Right atrium auricular region (tissue), 2 donors: Measurements from ENCODE around the gene HYAL2. TPM values are rescaled to one million over a fixed set of nuclear protein-coding genes. Genes with fewer than 3 reads are reported as not detected.
A peak's percentile ranks its signal among the peaks of the same experiment; 100 is the strongest.

Experiments used
- DNase-seq: peaks from one replicate; pipeline ENCODE4 v3.0.0-alpha.2; 2019; ENCODE audit warnings: low spot score
- H3K27ac ChIP-seq, 2 donors: fragments of 200-600 bp; sonication (generic); 1 replicate in 1 of 2; 2 replicates in 1 of 2; pipeline ENCODE4 v1.5.1; 2016 to 2019
- H3K27me3 ChIP-seq, 2 donors: fragments of 200-600 bp; sonication (generic); one replicate each; pipeline versions ENCODE4 v1.5.1 to v1.6.0; 2017 to 2019
- H3K36me3 ChIP-seq: fragments of 200-600 bp; sonication (generic); one replicate; pipeline ENCODE4 v1.5.1; 2016
- H3K4me1 ChIP-seq, 2 donors: fragments of 200-600 bp; sonication (generic); one replicate each; pipeline versions ENCODE4 v1.5.1 to v1.6.0; 2017 to 2019
- H3K4me3 ChIP-seq, 2 donors: fragments of 200-600 bp; sonication (generic); 1 replicate in 1 of 2; 2 replicates in 1 of 2; pipeline ENCODE4 v1.5.1; 2017 to 2019; ENCODE audit warnings: mild to moderate bottlenecking in 1 of 2, moderate library complexity in 1 of 2
- H3K9me3 ChIP-seq, 2 donors: fragments of 200-600 bp; sonication (generic); one replicate each; pipeline ENCODE4 v1.5.1; 2019
- CTCF ChIP-seq, 2 donors: fragments of 200-600 bp; sonication (generic); IDR thresholded peaks; one replicate each; pipeline ENCODE4 v1.5.1; 2019; ENCODE audit warnings: antibody characterized with exemption in 2 of 2
- total RNA-seq, 2 donors: library from RNA; depleted of rRNA; stranded (reverse); fragments of >200 nt; gene quantifications; one replicate each; pipeline ENCODE4 v1.1.0, GENCODE V29; 2016

Gene HYAL2
- total RNA-seq, 2 donors from 2014 or later = 129 to 198 TPM

- Histone ChIP-seq H3K36me3 (no peaks in the 10 kb centered on the region), H3K9me3 (no peaks in the 10 kb centered on the region), H3K27ac (no peak overlapping the region), H3K4me3 (no peak overlapping the region), H3K4me1 (peaks cover 0 to 37% of the 10 kb centered on the region in 2 donors), H3K27me3 (no peaks in the 10 kb centered on the region)
- DNase-seq = no peak
- TF ChIP-seq CTCF (IDR thresholded peaks at IDR 0.05) = no peak
Observed at GRCh38 chr3:50304601-50305000, 17.9 kb downstream of the HYAL2 start.

- peak; percentile 90 for DNase-seq
- H3K27me3 ChIP-seq = no peaks in the 10 kb centered on the region
- no peaks in the 10 kb centered on the region for H3K36me3 ChIP-seq
- H3K4me3 ChIP-seq = peak within 1 kb of the TSS; percentile 42 to 43
- H3K27ac ChIP-seq = peak within 1 kb of the TSS; percentile 89 to 90
- peak in 1 of 2 donors; percentile 35 for TF ChIP-seq CTCF (IDR thresholded peaks at IDR 0.05)
- H3K9me3 ChIP-seq = no peaks in the 10 kb centered on the region
- H3K4me1 ChIP-seq = peaks cover 0 to 45% of the 10 kb centered on the region in 2 donors
Observed at GRCh38 chr3:50303013-50303815, 19.3 kb downstream of the HYAL2 start, which contains the start of gene HYAL1. Gene HYAL1, minus strand, starts transcription at chr3:50303574. Its CDS starts 618 bp downstream, at chr3:50302956.

- H3K4me1 ChIP-seq = peaks cover 0 to 50% of the 10 kb centered on the region in 2 donors
- TF ChIP-seq CTCF (IDR thresholded peaks at IDR 0.05) = no peak
- H3K27ac ChIP-seq = peak overlapping the region; percentile 89 to 90
Observed at GRCh38 chr3:50302095-50303012, 20.2 kb downstream of the HYAL2 start.

GRCh38 chr3:50300681-50301254 is 21.8 kb downstream of the HYAL2 start:
- Histone ChIP-seq H3K4me3 (peak overlapping the region in 1 of 2 donors; percentile 65), H3K9me3 (no peaks in the 10 kb centered on the region), H3K27ac (peak overlapping the region; percentile 89 to 90), H3K27me3 (no peaks in the 10 kb centered on the region), H3K4me1 (peaks cover 0 to 50% of the 10 kb centered on the region in 2 donors), H3K36me3 (no peaks in the 10 kb centered on the region)
- DNase-seq = no peak
- TF ChIP-seq CTCF (IDR thresholded peaks at IDR 0.05) = no peak

More at GRCh38 chr3:50302095-50303012, 20.2 kb downstream of the HYAL2 start:
- DNase-seq = no peak
- Histone ChIP-seq H3K9me3 (no peaks in the 10 kb centered on the region), H3K4me3 (peak overlapping the region; percentile 42 to 43), H3K36me3 (no peaks in the 10 kb centered on the region), H3K27me3 (no peaks in the 10 kb centered on the region)

GRCh38 chr3:50299929-50300680 is 22.4 kb downstream of the HYAL2 start:
- Histone ChIP-seq H3K36me3 (no peaks in the 10 kb centered on the region), H3K27ac (peak overlapping the region; percentile 89 to 90), H3K4me1 (peaks cover 0 to 50% of the 10 kb centered on the region in 2 donors), H3K9me3 (no peaks in the 10 kb centered on the region), H3K27me3 (no peaks in the 10 kb centered on the region), H3K4me3 (peak overlapping the region; percentile 35 to 65)
- no peak for DNase-seq
- TF ChIP-seq CTCF (IDR thresholded peaks at IDR 0.05) = no peak
